ENCODE measurements around the gene SAMD1. TPM values are rescaled to one million over a fixed set of nuclear protein-coding genes. Genes with fewer than 3 reads are reported as not detected.

SAMD1 gene
- total RNA-seq, 1 experiment from 2014 or later: 56.0 TPM

DNA sequence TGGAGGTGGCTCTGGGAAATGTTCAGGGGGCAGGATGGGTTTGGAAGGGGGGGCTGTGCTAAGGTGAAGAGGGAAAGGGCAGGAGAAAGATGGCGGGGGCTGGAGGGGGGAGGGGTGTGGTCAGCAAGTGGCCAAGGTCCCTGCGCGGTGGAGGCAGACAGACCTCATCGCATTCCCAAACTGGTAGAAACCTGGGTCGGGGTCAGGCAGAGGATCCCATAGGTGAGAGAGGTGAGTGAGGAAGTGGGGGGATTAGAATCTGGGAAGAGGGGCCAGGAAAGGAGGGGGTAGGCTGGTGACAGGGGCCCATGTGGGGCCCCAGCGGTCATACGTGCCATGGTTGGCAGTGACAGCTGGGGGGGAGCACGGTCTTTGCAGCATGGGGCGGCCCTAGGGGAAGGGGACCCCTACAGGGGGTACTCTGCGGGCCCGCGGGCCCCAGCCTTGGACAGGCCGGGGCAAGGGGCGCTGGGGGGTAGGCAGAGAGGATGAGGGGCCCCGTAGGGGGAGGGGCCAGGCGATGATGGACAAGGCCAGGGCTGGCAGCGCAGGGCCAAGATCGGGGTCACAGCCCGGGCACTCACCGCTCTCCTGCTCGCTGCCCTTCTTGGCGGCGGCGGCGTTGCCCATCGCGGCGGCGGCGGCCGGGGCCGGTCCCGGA, 26.5 kb upstream of the SAMD1 start:
- Histone ChIP-seq H3K4me1 (ENCODE audit: insufficient read depth, low read length, poor library complexity, severe bottlenecking) (peaks cover 24% of the 10 kb centered on the region), H3K4me3 (ENCODE audit: low read depth, low read length, poor library complexity, severe bottlenecking) (peak overlapping the region; percentile 78), H3K27me3 (replicated peaks; ENCODE audit: insufficient read depth, low read depth, low read length, poor library complexity) (no peaks in the 10 kb centered on the region), H3K9me3 (ENCODE audit: low read depth, low read length, poor library complexity, severe bottlenecking) (no peaks in the 10 kb centered on the region), H3K27ac (ENCODE audit: low read depth, low read length, poor library complexity, severe bottlenecking) (peak overlapping the region; percentile 59), H3K36me3 (ENCODE audit: insufficient read depth, low read length, poor library complexity, severe bottlenecking) (no peaks in the 10 kb centered on the region)
- ChIA-PET POLR2A (ENCODE audit: low non-redundant PET) (no interaction called here), CTCF (no interaction called here)
- intact Hi-C loops (cut with micrococcal nuclease; ENCODE audit: unreplicated experiment): no loop called here
- TF ChIP-seq, protein P1, sequence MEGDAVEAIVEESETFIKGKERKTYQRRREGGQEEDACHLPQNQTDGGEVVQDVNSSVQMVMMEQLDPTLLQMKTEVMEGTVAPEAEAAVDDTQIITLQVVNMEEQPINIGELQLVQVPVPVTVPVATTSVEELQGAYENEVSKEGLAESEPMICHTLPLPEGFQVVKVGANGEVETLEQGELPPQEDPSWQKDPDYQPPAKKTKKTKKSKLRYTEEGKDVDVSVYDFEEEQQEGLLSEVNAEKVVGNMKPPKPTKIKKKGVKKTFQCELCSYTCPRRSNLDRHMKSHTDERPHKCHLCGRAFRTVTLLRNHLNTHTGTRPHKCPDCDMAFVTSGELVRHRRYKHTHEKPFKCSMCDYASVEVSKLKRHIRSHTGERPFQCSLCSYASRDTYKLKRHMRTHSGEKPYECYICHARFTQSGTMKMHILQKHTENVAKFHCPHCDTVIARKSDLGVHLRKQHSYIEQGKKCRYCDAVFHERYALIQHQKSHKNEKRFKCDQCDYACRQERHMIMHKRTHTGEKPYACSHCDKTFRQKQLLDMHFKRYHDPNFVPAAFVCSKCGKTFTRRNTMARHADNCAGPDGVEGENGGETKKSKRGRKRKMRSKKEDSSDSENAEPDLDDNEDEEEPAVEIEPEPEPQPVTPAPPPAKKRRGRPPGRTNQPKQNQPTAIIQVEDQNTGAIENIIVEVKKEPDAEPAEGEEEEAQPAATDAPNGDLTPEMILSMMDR (conservative IDR thresholded peaks at IDR 0.05; ENCODE audit: low read depth, low read length): no peak
- DNase-seq (ENCODE audit: low spot score): no peak
- no TSS peak for BruUV-seq (replicated peaks)

DNA sequence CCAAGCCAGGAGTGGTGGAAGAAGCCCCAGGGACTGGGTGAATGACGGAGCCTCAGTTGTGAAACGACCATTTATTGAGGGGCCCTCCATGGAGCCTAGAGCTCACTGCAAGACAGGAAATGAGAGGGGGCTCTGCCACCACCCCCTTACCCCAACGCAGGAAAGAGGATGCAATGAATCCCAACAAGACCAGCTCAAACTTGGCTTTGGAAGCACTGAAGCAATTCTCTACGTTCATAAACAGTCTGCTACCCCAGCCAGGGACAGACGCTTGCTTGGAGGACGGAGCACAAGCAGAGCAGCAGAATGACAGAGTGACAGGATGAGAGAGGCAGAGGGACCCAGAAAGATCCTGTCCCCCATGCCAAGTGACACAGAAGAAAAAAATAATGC, 26.0 kb upstream of the SAMD1 start:
- Histone ChIP-seq H3K4me3 (ENCODE audit: low read depth, low read length, poor library complexity, severe bottlenecking) (peak overlapping the region; percentile 78), H3K27me3 (replicated peaks; ENCODE audit: insufficient read depth, low read depth, low read length, poor library complexity) (no peaks in the 10 kb centered on the region), H3K36me3 (ENCODE audit: insufficient read depth, low read length, poor library complexity, severe bottlenecking) (no peaks in the 10 kb centered on the region), H3K4me1 (ENCODE audit: insufficient read depth, low read length, poor library complexity, severe bottlenecking) (peaks cover 24% of the 10 kb centered on the region), H3K9me3 (ENCODE audit: low read depth, low read length, poor library complexity, severe bottlenecking) (no peaks in the 10 kb centered on the region), H3K27ac (ENCODE audit: low read depth, low read length, poor library complexity, severe bottlenecking) (peak overlapping the region; percentile 14)
- POLR2A ChIA-PET (ENCODE audit: low non-redundant PET): no interaction called here
- intact Hi-C loops (cut with micrococcal nuclease; ENCODE audit: unreplicated experiment): no loop called here
- no TSS peak for BruUV-seq (replicated peaks)
- CTCF ChIA-PET: no interaction called here
- no peak for DNase-seq (ENCODE audit: low spot score)
- TF ChIP-seq EZH2 (IDR thresholded peaks at IDR 0.05; ENCODE audit: borderline replicate concordance, low read depth, low read length, poor library complexity, severe bottlenecking): no peak
- TF ChIP-seq, protein P1 (conservative IDR thresholded peaks at IDR 0.05; ENCODE audit: low read depth, low read length): no peak

DNA sequence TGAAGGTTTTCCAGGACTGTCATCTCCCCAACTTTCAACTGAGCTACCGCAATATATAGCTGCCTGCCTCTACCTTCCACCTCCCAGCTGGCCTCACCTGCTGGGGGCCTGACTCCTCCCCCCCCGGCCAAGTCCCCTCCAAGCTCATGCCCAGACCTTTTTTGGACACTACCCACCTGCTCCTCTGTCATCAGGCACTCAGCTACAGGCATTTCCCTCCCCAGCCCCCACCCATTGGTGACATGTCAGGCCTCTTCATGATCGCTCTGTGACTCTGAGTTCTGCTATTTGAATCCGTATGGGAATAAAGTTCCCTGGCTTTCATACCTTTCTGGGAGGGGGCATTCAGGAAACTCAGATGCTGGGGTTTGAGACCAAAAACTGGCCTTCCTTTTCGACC, 25.2 kb upstream of the SAMD1 start:
- Histone ChIP-seq H3K9me3 (ENCODE audit: low read depth, low read length, poor library complexity, severe bottlenecking) (no peaks in the 10 kb centered on the region), H3K4me3 (ENCODE audit: low read depth, low read length, poor library complexity, severe bottlenecking) (no peak overlapping the region), H3K27ac (ENCODE audit: low read depth, low read length, poor library complexity, severe bottlenecking) (no peak overlapping the region), H3K27me3 (replicated peaks; ENCODE audit: insufficient read depth, low read depth, low read length, poor library complexity) (no peaks in the 10 kb centered on the region), H3K36me3 (ENCODE audit: insufficient read depth, low read length, poor library complexity, severe bottlenecking) (no peaks in the 10 kb centered on the region), H3K4me1 (ENCODE audit: insufficient read depth, low read length, poor library complexity, severe bottlenecking) (peaks cover 24% of the 10 kb centered on the region)
- intact Hi-C loops (cut with micrococcal nuclease; ENCODE audit: unreplicated experiment): no loop called here
- POLR2A ChIA-PET (ENCODE audit: low non-redundant PET): interaction anchor here (0.6 kb wide), 1 partner anchor 263 kb away, joined by 3 read pairs; no protein-coding TSS in a partner anchor
- BruUV-seq (replicated peaks): no TSS peak
- no peak for DNase-seq (ENCODE audit: low spot score)
- TF ChIP-seq, protein P1 (conservative IDR thresholded peaks at IDR 0.05; ENCODE audit: low read depth, low read length): no peak
- TF ChIP-seq EZH2 (IDR thresholded peaks at IDR 0.05; ENCODE audit: borderline replicate concordance, low read depth, low read length, poor library complexity, severe bottlenecking): no peak
- CTCF ChIA-PET: interaction anchor here (0.5 to 0.6 kb wide), 3 partner anchors 13 to 276 kb away, joined by 3 to 11 read pairs (median 3); no protein-coding TSS in a partner anchor
